Measurements from ENCODE around the gene ADARB1. TPM values are rescaled to one million over a fixed set of nuclear protein-coding genes. Genes with fewer than 3 reads are reported as not detected.

ADARB1 gene
- polyA plus RNA-seq, 1 of the 3 experiments (the other 2 are of a cell fraction): 7.8 TPM

DNA sequence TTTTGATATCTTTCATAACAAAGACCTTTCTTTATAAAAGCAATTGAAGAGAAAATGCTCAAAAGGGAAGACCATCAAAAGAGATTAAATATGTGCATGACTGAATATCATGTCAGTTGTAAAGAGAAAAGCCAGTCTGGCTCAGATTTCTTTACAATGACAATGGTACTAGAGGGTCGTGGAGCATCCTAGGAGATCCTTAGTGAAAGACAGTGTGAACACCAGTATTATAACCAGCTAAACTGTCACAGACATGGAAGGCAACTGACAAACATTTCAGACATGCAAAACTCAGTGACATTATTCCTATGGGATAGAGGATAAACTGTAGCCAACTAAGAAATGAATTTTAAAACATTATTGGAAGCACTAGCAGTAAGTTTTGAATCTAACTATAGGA, 27.1 kb upstream of the ADARB1 start:
- POLR2A ChIA-PET: interaction anchor here (0.6 kb wide), 1 partner anchor 51 kb away, joined by 3 read pairs; no protein-coding TSS in a partner anchor
- TF ChIP-seq, protein P1, sequence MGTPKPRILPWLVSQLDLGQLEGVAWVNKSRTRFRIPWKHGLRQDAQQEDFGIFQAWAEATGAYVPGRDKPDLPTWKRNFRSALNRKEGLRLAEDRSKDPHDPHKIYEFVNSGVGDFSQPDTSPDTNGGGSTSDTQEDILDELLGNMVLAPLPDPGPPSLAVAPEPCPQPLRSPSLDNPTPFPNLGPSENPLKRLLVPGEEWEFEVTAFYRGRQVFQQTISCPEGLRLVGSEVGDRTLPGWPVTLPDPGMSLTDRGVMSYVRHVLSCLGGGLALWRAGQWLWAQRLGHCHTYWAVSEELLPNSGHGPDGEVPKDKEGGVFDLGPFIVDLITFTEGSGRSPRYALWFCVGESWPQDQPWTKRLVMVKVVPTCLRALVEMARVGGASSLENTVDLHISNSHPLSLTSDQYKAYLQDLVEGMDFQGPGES (IDR thresholded peaks at IDR 0.05; ENCODE audit: low read depth, low read length): no peak
- TF ChIP-seq, protein P2, sequence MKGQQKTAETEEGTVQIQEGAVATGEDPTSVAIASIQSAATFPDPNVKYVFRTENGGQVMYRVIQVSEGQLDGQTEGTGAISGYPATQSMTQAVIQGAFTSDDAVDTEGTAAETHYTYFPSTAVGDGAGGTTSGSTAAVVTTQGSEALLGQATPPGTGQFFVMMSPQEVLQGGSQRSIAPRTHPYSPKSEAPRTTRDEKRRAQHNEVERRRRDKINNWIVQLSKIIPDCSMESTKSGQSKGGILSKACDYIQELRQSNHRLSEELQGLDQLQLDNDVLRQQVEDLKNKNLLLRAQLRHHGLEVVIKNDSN (IDR thresholded peaks at IDR 0.05; ENCODE audit: borderline replicate concordance, low read depth): no peak
- TF ChIP-seq, protein P3, sequence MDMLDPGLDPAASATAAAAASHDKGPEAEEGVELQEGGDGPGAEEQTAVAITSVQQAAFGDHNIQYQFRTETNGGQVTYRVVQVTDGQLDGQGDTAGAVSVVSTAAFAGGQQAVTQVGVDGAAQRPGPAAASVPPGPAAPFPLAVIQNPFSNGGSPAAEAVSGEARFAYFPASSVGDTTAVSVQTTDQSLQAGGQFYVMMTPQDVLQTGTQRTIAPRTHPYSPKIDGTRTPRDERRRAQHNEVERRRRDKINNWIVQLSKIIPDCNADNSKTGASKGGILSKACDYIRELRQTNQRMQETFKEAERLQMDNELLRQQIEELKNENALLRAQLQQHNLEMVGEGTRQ (IDR thresholded peaks at IDR 0.05; ENCODE audit: borderline replicate concordance, low read depth, low read length): no peak

GRCh38 chr21:45048026-45048698, 26.2 kb upstream of the ADARB1 start:
- WGBS (ENCODE audit: low lambda C conversion rate): 68% methylated on average over 11 of the region's 11 CpGs
- H3K79me2 ChIP-seq (ENCODE audit: insufficient read depth): no peaks in the 10 kb centered on the region
- no peak overlapping the region for H2AFZ ChIP-seq (ENCODE audit: low read depth)
- DNase-seq: no peak
- CTCF ChIA-PET: no interaction called here
- H3K9me3 ChIP-seq: no peaks in the 10 kb centered on the region
- H3K27me3 ChIP-seq (ENCODE audit: insufficient read depth): no peaks in the 10 kb centered on the region
- no peaks in the 10 kb centered on the region for H3K9me2 ChIP-seq
- H3K4me3 ChIP-seq (ENCODE audit: low read depth in 2 of 2, low read length in 1 of 2): no peak overlapping the region
- no peak for TF ChIP-seq YY1 (IDR thresholded peaks at IDR 0.05; ENCODE audit: low read depth)
- TF ChIP-seq, protein P4, sequence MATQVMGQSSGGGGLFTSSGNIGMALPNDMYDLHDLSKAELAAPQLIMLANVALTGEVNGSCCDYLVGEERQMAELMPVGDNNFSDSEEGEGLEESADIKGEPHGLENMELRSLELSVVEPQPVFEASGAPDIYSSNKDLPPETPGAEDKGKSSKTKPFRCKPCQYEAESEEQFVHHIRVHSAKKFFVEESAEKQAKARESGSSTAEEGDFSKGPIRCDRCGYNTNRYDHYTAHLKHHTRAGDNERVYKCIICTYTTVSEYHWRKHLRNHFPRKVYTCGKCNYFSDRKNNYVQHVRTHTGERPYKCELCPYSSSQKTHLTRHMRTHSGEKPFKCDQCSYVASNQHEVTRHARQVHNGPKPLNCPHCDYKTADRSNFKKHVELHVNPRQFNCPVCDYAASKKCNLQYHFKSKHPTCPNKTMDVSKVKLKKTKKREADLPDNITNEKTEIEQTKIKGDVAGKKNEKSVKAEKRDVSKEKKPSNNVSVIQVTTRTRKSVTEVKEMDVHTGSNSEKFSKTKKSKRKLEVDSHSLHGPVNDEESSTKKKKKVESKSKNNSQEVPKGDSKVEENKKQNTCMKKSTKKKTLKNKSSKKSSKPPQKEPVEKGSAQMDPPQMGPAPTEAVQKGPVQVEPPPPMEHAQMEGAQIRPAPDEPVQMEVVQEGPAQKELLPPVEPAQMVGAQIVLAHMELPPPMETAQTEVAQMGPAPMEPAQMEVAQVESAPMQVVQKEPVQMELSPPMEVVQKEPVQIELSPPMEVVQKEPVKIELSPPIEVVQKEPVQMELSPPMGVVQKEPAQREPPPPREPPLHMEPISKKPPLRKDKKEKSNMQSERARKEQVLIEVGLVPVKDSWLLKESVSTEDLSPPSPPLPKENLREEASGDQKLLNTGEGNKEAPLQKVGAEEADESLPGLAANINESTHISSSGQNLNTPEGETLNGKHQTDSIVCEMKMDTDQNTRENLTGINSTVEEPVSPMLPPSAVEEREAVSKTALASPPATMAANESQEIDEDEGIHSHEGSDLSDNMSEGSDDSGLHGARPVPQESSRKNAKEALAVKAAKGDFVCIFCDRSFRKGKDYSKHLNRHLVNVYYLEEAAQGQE (IDR thresholded peaks at IDR 0.05; ENCODE audit: low read depth, low read length): no peak
- TF ChIP-seq POLR2AphosphoS5 (IDR thresholded peaks at IDR 0.05; ENCODE audit: low read depth, low read length): no peak
- TF ChIP-seq MEF2A (IDR thresholded peaks at IDR 0.05; ENCODE audit: borderline replicate concordance, low read depth): no peak
- TF ChIP-seq RCOR1 (IDR thresholded peaks at IDR 0.05; ENCODE audit: low read length): no peak
- no peak for TF ChIP-seq RAD21 (IDR thresholded peaks at IDR 0.05; ENCODE audit: low read length)
- no peak for TF ChIP-seq ELF1 (IDR thresholded peaks at IDR 0.05)
- TF ChIP-seq, protein P2 (IDR thresholded peaks at IDR 0.05; ENCODE audit: borderline replicate concordance, low read depth): no peak
- TF ChIP-seq EZH2phosphoT487 (IDR thresholded peaks at IDR 0.05; ENCODE audit: borderline replicate concordance, low read depth): no peak
- TF ChIP-seq FOSL2 (IDR thresholded peaks at IDR 0.05; ENCODE audit: borderline replicate concordance, low read depth): no peak
- no peaks in the 10 kb centered on the region for H3K36me3 ChIP-seq (replicated peaks in 1 of 2; ENCODE audit: control insufficient read depth in 1 of 2, insufficient read depth in 2 of 2, low read length in 1 of 2)
- POLR2A ChIA-PET: no interaction called here
- no peaks in the 10 kb centered on the region for H4K20me1 ChIP-seq (ENCODE audit: insufficient read depth)
- no peak overlapping the region for H3K4me2 ChIP-seq
- H3F3A ChIP-seq (replicated peaks; ENCODE audit: insufficient read depth): no peaks in the 10 kb centered on the region
- peaks cover 8 to 15% of the 10 kb centered on the region in 2 experiments; a peak in 2 of 4 replicates for H3K4me1 ChIP-seq (ENCODE audit: control insufficient read depth in 1 of 2, insufficient read depth in 2 of 2, low read depth in 1 of 2, low read length in 1 of 2)
- no peak overlapping the region for H3K27ac ChIP-seq (ENCODE audit: low read depth in 2 of 2, low read length in 1 of 2)
- no peak overlapping the region for H3K9ac ChIP-seq

More for the DNA sequence above, 27.1 kb upstream of the ADARB1 start:
- no peak for DNase-seq
- H3K79me2 ChIP-seq (ENCODE audit: insufficient read depth): no peaks in the 10 kb centered on the region
- H3K27ac ChIP-seq (ENCODE audit: low read depth in 2 of 2, low read length in 1 of 2): no peak overlapping the region
- no peak overlapping the region for H3K9ac ChIP-seq
- no peaks in the 10 kb centered on the region for H3K36me3 ChIP-seq (replicated peaks in 1 of 2; ENCODE audit: control insufficient read depth in 1 of 2, insufficient read depth in 2 of 2, low read length in 1 of 2)
- peaks cover 8 to 15% of the 10 kb centered on the region in 2 experiments; a peak in 2 of 4 replicates for H3K4me1 ChIP-seq (ENCODE audit: control insufficient read depth in 1 of 2, insufficient read depth in 2 of 2, low read depth in 1 of 2, low read length in 1 of 2)
- no peaks in the 10 kb centered on the region for H3K9me3 ChIP-seq
- 4% methylated on average over 1 of the region's 1 CpG for WGBS (ENCODE audit: low lambda C conversion rate)
- no peak overlapping the region for H2AFZ ChIP-seq (ENCODE audit: low read depth)
- CTCF ChIA-PET: no interaction called here
- no peaks in the 10 kb centered on the region for H4K20me1 ChIP-seq (ENCODE audit: insufficient read depth)
- no peaks in the 10 kb centered on the region for H3K9me2 ChIP-seq
- H3K4me3 ChIP-seq (ENCODE audit: low read depth in 2 of 2, low read length in 1 of 2): no peak overlapping the region
- H3K4me2 ChIP-seq: no peak overlapping the region
- H3F3A ChIP-seq (replicated peaks; ENCODE audit: insufficient read depth): no peaks in the 10 kb centered on the region
- no peaks in the 10 kb centered on the region for H3K27me3 ChIP-seq (ENCODE audit: insufficient read depth)
